Raji (cell line): Measurements from ENCODE around the gene LTBR.

Experiments used
- POLR2A ChIP-seq: IDR thresholded peaks from 2 replicates; pipeline ENCODE4 v1.6.1; 2011; ENCODE audit warnings: low read depth, low read length, control low read depth; ENCODE audit not compliant: insufficient read depth

The LTBR gene

DNA sequence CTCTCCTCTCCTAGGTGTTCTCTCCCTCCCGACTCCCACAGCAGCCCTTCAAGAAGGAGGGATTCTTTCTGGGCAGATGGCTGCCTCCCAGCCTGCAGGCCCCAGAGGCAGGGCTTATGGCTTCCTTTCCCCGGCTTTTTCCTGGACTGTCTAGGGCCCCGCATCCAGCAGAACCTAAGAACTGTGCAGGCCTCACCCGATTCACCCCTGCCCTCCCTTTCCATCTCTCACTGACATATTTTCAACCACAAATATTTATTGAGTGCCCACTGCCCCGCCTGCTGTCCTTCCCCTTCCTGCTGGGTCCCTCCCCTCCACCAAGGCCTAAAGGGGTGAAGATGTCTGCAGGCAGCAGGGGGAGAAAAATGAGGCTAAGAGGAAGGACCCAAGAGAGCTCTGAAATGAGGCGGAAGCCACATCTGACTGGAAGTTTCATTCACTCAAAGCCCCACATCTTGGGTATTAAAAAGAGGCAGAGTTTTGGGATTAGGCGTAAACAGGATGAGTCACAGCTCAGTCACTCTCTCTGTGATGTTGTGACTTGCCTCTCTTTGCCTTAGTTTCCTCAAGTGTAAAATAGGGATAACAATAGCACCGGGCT lies 11.5 kb upstream of the LTBR start:
- no peak for TF ChIP-seq POLR2A

DNA sequence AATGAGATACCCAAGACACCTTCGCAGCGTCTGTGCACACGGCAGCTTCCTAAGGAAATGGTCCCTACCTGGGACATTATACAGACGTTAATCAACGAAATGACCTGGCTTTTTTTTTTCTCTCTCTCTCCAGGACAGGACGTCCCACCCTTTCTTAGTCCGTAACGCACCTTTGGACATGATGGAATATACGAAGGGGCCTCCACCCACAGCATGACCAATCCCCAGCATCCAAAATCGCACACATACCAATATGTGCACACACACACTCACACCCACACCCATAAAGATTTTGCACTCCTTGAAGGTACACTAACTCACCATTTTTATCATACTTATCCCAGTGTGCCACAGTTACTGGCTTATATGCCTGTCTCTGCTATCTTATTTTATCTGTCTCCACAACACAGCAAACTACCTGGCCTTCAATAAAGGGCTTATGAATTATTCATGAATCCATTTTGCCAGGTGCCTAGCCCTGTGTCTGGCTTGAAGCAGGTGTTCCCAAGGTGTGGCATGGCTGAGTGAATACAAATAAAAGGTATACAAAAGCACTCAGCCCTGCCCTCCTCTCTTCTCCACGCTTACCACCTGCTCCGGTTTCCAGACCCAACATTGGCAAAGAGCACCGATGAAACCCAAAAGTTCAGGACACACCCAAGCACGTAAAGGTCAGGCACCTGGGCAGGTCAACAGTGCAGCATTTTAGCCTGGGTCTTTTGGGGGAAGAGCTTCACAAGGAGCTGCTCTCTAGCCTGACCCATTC lies 10.8 kb upstream of the LTBR start:
- TF ChIP-seq POLR2A, result no peak

DNA sequence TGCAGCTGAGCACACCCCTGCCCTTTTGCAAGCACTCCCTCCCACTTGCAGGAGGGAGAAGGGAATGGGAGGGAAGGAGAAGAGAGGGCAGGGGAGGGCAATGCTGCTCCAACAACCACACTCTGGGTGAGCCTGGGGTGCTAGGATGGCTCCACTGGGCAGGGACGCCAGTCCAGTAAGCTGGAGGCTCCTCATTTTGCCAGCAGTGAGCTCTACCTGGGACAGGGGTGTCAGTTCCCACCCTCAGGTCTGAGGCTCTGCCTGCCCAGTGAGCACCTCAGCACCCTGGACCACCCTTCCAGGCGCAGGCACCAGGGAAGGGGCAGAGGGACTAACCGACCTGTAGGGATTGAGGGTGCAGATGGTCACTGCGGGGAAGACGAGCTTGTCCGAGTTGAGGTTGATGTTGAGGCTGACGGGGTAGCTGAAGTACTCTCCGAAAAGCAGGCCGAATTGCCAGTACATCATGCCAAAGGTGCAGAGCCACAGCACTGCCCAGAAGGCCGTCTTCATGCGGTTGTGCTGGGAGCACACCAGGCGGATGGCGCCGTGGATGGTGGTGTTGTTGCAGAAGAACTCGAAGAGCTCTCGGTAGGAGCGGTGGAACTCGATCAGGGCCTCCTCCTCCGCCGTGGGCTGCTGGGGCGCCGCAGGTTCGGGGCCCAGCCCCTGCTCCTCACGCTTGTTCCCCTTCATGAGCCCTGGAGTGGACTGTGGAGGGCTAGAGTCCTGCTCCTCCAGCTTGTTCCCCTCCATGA lies 9.8 kb upstream of the LTBR start:
- no peak for TF ChIP-seq POLR2A

- TF ChIP-seq POLR2A, result no peak
Observed at GRCh38 chr12:6374786-6375160, 9.2 kb upstream of the LTBR start.

GRCh38 chr12:6375269-6376078 lies 8.5 kb upstream of the LTBR start, which contains the start of gene SCNN1A:
Gene SCNN1A, minus strand, starts transcription at chr12:6375563. Its CDS starts 780 bp downstream, at chr12:6374783.
- TF ChIP-seq POLR2A, result no peak

DNA sequence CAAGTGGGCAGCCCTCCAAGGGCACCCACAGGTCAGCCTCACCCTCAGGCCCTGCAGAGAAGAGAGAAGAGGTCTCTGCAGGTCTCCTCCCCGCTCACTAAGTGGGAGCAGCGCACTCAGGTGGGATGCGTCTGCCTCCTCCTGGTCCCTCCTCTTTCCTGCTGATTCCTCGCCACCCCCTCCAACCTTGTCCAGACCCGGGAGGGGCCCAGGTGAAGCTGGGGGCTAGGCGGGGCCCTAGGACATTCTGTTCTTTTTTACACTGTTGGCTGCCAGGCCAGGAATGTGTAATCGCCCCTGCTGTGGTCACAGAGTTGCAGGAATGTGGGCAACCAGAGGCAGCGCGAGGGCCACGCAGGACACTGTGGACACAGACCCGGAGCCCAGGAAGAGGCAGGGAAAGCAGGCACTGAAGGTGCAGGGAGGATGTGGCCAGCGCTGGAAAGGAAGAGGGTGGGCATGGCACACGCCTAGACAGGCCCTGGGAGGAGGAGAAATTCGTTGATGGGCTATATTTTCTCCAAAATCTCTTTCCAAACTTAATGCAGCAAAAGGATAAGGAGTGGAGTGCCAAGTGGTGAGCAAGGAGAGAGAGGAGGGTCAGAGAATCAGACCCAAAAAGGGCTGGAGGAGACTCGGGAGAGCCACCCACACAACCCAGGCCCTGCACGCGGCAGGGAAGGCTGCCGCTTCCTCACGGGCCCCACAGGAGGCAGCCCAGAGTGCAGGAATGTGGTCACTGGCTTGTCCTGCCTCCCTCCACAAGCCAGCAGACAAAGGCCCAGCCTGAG lies 7.7 kb upstream of the LTBR start:
- TF ChIP-seq POLR2A, result no peak

- no peak for TF ChIP-seq POLR2A
Observed at GRCh38 chr12:6376870-6377666, 6.9 kb upstream of the LTBR start.

DNA sequence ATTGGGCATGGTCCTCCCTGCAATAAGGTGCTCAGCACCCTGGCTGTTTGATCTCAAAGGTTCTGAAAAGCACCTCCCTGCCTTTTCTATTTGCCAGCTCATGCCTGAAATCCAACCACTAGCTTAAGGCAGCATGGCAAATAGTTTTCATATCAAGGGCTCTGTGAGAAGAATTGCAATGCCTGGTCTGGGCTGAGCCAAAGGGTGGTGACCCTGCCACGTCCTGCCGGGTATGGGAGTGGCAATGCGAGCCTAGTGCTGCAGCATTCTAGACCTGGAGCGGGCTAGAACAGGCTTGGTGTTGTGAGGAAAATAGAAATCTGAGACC lies 6.3 kb upstream of the LTBR start:
- TF ChIP-seq POLR2A, result no peak

DNA sequence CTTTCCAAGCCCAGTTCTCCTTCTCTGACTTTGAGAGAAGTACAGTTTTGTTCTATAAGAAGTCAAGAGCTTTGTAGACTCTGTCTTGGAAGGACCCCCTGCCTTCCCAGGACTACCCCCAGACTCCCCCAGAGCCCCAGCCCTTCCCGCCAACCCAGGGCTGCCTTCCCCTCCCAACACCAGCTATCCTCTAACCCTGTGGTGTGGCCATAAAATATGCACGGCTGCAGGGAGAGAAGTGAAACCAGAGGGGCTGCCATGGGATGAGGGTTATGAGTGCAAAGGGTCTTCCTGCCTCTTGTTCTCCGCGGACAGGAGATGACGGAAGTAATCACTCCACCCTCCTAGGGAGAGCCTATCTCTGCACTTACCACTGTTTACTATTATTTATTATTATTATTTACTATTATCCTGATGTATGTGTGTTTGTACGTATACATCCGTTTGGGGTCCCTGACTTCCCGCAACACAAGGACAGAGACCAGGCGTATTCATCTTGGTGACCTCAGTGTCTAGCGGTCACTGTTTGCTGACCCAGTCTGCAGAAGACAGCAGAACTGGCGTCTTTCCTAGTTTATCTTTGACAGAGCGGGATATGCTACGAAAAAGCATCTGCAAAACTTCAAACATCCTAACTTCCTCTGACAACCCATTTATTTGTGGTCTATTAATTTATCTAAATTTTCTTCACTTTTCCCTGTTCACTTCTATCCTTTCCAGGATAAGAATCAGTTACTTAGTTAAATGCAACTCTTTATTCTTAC lies 5.1 kb upstream of the LTBR start:
- TF ChIP-seq POLR2A, result no peak

DNA sequence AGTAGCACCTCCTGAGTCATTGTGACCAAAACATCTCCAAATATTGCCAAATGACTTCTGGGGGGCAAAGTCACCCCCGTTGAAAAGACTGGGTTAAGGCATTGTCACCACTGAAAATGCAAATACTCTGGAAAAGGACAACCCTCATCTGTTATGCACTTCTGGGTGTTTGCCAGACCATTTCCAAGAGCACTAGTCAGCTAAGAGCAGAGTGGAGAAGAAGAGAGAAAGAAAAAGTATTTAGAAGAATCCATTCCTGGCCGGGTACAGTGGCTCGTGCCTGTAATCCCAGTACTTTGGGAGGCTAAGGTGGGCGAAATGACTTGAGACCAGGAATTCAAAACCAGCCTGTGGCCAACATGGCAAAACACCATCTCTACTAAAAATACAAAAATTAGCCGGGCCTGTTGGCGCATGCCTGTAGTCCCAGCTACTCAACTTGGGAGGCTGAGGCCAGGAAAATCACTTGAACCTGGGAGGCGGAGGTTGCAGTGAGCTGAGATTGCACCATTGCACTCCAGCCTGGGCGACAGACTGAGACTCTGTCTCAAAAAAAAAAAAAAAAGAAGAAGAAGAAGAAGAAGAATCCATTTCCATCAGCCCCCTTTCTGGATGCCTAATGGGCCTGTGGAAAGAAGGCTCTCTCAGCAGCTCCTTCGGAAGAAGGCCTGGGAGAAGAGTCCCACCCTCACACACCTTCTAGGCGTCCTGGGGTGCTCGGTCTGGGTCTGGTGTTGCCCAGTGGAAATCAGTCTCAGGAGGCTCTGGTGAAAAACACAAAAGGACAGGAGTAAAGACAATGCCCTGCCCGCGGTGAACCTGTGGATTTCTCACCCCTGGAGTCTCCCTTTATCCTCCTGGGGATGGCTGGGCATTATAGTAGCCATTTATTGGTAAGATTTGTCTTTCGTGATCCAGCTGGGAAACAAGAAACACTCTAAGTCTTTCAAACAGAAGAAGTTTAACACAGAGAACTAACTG lies 3.5 kb upstream of the LTBR start:
- no peak for TF ChIP-seq POLR2A

GRCh38 chr12:6382371-6382770 lies 1.6 kb upstream of the LTBR start:
- TF ChIP-seq POLR2A, result no peak

GRCh38 chr12:6382982-6383381 lies 980 bp upstream of the LTBR start:
- no peak for TF ChIP-seq POLR2A
